Gastroesophageal sphincter (tissue), 3 donors: ENCODE data around the gene TMIE.

Experiments used
- CTCF ChIP-seq, 4 experiments: fragments of 200-600 bp in 2 of 4; fragments of 450-650 bp in 2 of 4; sonication (generic) in 1 of 4; IDR thresholded peaks; one replicate each; pipeline ENCODE4 v1.5.1; 2017 to 2019; ENCODE audit warnings: antibody characterized with exemption in 4 of 4, mild to moderate bottlenecking in 2 of 4, moderate library complexity in 2 of 4
- EP300 ChIP-seq: sonication (generic); formaldehyde crosslinking; IDR thresholded peaks from one replicate; pipeline ENCODE4 v1.6.1; 2017; ENCODE audit warnings: antibody characterized with exemption, mild to moderate bottlenecking
- POLR2AphosphoS5 ChIP-seq: sonication (generic); formaldehyde crosslinking; IDR thresholded peaks from one replicate; pipeline ENCODE4 v1.6.1; 2017; ENCODE audit warnings: antibody characterized with exemption

GRCh38 chr3:46695962-46696894, 5.0 kb upstream of the TMIE start:
- peak in 1 of 4 experiments; percentile 10 for TF ChIP-seq CTCF (IDR thresholded peaks at IDR 0.05)
- no peak for TF ChIP-seq POLR2AphosphoS5
- TF ChIP-seq EP300 = no peak
